ENCODE data around the gene EXOSC2. TPM values are rescaled to one million over a fixed set of nuclear protein-coding genes. Genes with fewer than 3 reads are reported as not detected.
A peak's percentile ranks its signal among the peaks of the same experiment; 100 is the strongest.

EXOSC2 gene
- total RNA-seq, 3 donors from 2014 or later (not counting 1 experiment from before 2014, with no cell fraction given) = 40.7 to 49.0 (median 47.1) TPM

DNA sequence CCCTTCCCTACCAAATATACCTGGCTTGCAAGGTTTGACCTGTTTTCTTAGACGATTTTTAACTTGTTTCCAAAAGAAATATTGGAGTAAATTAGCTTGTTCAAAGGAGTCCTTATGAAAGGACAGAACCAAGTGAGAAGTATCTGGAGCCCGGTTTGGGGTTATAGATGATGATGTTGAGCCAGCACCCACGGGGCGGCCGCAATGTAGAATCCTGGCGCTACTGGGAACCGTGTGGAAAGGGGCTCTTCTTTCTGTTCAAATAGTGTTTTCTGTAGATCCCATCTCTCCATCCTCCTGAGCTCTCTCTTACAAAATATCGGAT lies 517 bp upstream of the EXOSC2 start:
- peak overlapping the region; percentile 88 to 89 for H3K27ac Mint-ChIP-seq
- Histone ChIP-seq H3K4me1 (ENCODE audit: control insufficient read depth, insufficient read depth, low read length) (peaks cover 23% of the 10 kb centered on the region), H3K27me3 (ENCODE audit: control insufficient read depth, insufficient read depth, low read length) (no peaks in the 10 kb centered on the region), H3K27ac (ENCODE audit: low read length) (peak overlapping the region; percentile 57), H3K36me3 (ENCODE audit: control insufficient read depth, insufficient read depth, low read length) (peaks cover 18% of the 10 kb centered on the region), H3K4me3 (ENCODE audit: low read length) (peak overlapping the region; percentile 89), H3K9me3 (ENCODE audit: control insufficient read depth, insufficient read depth, low read length) (no peaks in the 10 kb centered on the region)
- H3K27me3 Mint-ChIP-seq (ENCODE audit: low read depth in 2 of 2) = peaks cover 0 to 5% of the 10 kb centered on the region in 2 donors
- H3K9me3 Mint-ChIP-seq = no peaks in the 10 kb centered on the region
- WGBS (ENCODE audit: insufficient coverage) = 8% methylated on average over 8 of the region's 8 CpGs
- H3K4me1 Mint-ChIP-seq = peaks cover 36 to 41% of the 10 kb centered on the region in 2 donors
- TF ChIP-seq CTCF (IDR thresholded peaks at IDR 0.05) = no peak
- intact Hi-C loops (cut with micrococcal nuclease) = loop anchor here (1.0 kb wide), 1 partner anchor 19 kb away; no protein-coding TSS in a partner anchor
- H3K4me3 Mint-ChIP-seq = peak overlapping the region; percentile 99
- ATAC-seq (peak in 2 of 3 donors; percentile 0 to 1), DNase-seq (no peak)
- H3K36me3 Mint-ChIP-seq = peaks cover 23% of the 10 kb centered on the region

DNA sequence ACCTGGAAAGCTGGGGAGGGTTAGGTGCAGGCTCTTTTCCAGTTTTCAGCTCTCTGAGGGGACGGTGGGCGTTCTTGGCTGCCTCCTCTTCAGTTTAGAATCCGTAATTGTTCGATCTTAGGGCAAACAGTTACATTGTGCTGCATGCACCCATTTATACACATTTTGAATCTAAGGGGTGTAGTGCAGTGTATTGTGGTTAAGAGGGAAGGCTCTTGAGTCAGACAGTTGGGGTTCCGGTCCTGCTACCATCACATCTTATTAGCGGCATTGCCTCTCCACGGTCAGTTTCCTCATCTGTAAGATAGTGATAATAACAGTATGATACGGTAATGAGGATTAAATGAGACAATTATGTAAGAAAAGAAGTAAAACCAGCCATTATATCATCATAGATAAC lies 625 bp downstream of the EXOSC2 start:
- peaks cover 0 to 5% of the 10 kb centered on the region in 2 donors for H3K27me3 Mint-ChIP-seq (ENCODE audit: low read depth in 2 of 2)
- H3K4me1 Mint-ChIP-seq = peaks cover 36 to 48% of the 10 kb centered on the region in 2 donors
- Histone ChIP-seq H3K27ac (ENCODE audit: low read length) (peak overlapping the region; percentile 57), H3K4me3 (ENCODE audit: low read length) (peak overlapping the region; percentile 89), H3K4me1 (ENCODE audit: control insufficient read depth, insufficient read depth, low read length) (peaks cover 23% of the 10 kb centered on the region), H3K9me3 (ENCODE audit: control insufficient read depth, insufficient read depth, low read length) (no peaks in the 10 kb centered on the region), H3K27me3 (ENCODE audit: control insufficient read depth, insufficient read depth, low read length) (no peaks in the 10 kb centered on the region), H3K36me3 (ENCODE audit: control insufficient read depth, insufficient read depth, low read length) (peaks cover 27% of the 10 kb centered on the region)
- TF ChIP-seq CTCF (IDR thresholded peaks at IDR 0.05) = no peak
- no peaks in the 10 kb centered on the region for H3K9me3 Mint-ChIP-seq
- peak overlapping the region; percentile 99 for H3K4me3 Mint-ChIP-seq
- peak overlapping the region; percentile 88 to 89 for H3K27ac Mint-ChIP-seq
- peaks cover 23% of the 10 kb centered on the region for H3K36me3 Mint-ChIP-seq
- intact Hi-C loops (cut with micrococcal nuclease) = no loop called here
- 0% methylated on average over 2 of the region's 8 CpGs for WGBS (ENCODE audit: insufficient coverage)
- ATAC-seq = no peak
- no peak for DNase-seq

DNA sequence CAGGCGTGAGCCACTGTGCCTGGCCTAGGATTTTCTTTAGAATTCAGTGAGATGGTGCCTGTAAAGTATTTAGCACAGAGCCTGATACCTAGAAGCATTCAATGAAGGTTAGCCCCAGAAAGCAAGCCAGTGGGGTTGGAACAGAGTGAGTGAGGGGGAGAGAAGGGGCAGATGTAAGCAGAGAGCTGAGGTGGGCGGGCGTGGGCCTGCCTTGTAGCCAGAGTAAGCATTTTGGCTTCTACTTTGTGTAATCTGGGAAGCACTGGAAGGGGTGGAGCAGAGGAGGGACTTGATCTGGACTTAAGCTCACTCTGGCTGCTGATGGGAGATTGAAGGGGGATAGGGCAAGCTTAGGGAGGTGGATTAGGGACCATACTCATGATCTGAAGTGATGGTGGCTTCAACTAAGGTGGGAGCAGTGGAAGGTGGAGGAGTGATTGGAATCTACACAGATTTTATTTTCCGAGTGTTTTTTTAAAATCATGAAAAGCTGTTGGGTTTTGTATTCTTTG lies 2.6 kb downstream of the EXOSC2 start:
- peaks cover 40% of the 10 kb centered on the region for H3K36me3 ChIP-seq (ENCODE audit: control insufficient read depth, insufficient read depth, low read length)
- ATAC-seq (no peak), DNase-seq (no peak)
- no peak overlapping the region for H3K27ac Mint-ChIP-seq
- 99% methylated on average over 4 of the region's 4 CpGs for WGBS (ENCODE audit: insufficient coverage)
- intact Hi-C loops (cut with micrococcal nuclease) = no loop called here
- H3K27me3 ChIP-seq (ENCODE audit: control insufficient read depth, insufficient read depth, low read length) = no peaks in the 10 kb centered on the region
- H3K4me1 Mint-ChIP-seq = peaks cover 36 to 49% of the 10 kb centered on the region in 2 donors
- no peaks in the 10 kb centered on the region for H3K9me3 Mint-ChIP-seq
- H3K27me3 Mint-ChIP-seq (ENCODE audit: low read depth in 2 of 2) = peaks cover 0 to 2% of the 10 kb centered on the region in 2 donors
- no peaks in the 10 kb centered on the region for H3K9me3 ChIP-seq (ENCODE audit: control insufficient read depth, insufficient read depth, low read length)
- H3K4me3 Mint-ChIP-seq = no peak overlapping the region
- peaks cover 23% of the 10 kb centered on the region for H3K4me1 ChIP-seq (ENCODE audit: control insufficient read depth, insufficient read depth, low read length)
- H3K36me3 Mint-ChIP-seq = peaks cover 23% of the 10 kb centered on the region
- no peak overlapping the region for H3K4me3 ChIP-seq (ENCODE audit: low read length)
- TF ChIP-seq CTCF (IDR thresholded peaks at IDR 0.05) = no peak
- H3K27ac ChIP-seq (ENCODE audit: low read length) = no peak overlapping the region

GRCh38 chr9:130696996-130697395 lies 3.4 kb downstream of the EXOSC2 start:
- no peak for ATAC-seq
- no peaks in the 10 kb centered on the region for H3K27me3 ChIP-seq (ENCODE audit: control insufficient read depth, insufficient read depth, low read length)
- Mint-ChIP-seq H3K4me3 (no peak overlapping the region), H3K27ac (peak overlapping the region in 1 of 2 donors; percentile 2), H3K9me3 (no peaks in the 10 kb centered on the region), H3K27me3 (ENCODE audit: low read depth in 2 of 2) (no peaks in the 10 kb centered on the region), H3K4me1 (peaks cover 36 to 49% of the 10 kb centered on the region in 2 donors), H3K36me3 (peaks cover 23% of the 10 kb centered on the region)
- H3K36me3 ChIP-seq (ENCODE audit: control insufficient read depth, insufficient read depth, low read length) = peaks cover 46% of the 10 kb centered on the region
- WGBS (ENCODE audit: insufficient coverage) = 98% methylated on average over 8 of the region's 8 CpGs
- no peak overlapping the region for H3K27ac ChIP-seq (ENCODE audit: low read length)
- DNase-seq = no peak
- no peak for TF ChIP-seq CTCF (IDR thresholded peaks at IDR 0.05)
- H3K4me3 ChIP-seq (ENCODE audit: low read length) = no peak overlapping the region
- intact Hi-C loops (cut with micrococcal nuclease) = no loop called here
- H3K4me1 ChIP-seq (ENCODE audit: control insufficient read depth, insufficient read depth, low read length) = peaks cover 23% of the 10 kb centered on the region
- H3K9me3 ChIP-seq (ENCODE audit: control insufficient read depth, insufficient read depth, low read length) = no peaks in the 10 kb centered on the region
